ENCODE measurements around the gene BICC1. TPM values are rescaled to one million over a fixed set of nuclear protein-coding genes. Genes with fewer than 3 reads are reported as not detected.

Gene BICC1
- total and polyA plus RNA-seq, 4 donors, result 0.82 to 6.1 (median 4.5) TPM

- TF ChIP-seq JUND (IDR thresholded peaks at IDR 0.05) (no peak), NR2F2 (IDR thresholded peaks at IDR 0.05) (no peak), YY1 (IDR thresholded peaks at IDR 0.05) (no peak), HNF4A (conservative IDR thresholded peaks at IDR 0.05) (no peak), ZBTB33 (IDR thresholded peaks at IDR 0.05) (no peak), TAF1 (conservative IDR thresholded peaks at IDR 0.05) (no peak), FOXA1 (IDR thresholded peaks at IDR 0.05) (no peak), RAD21 (IDR thresholded peaks at IDR 0.05) (no peak), ATF3 (IDR thresholded peaks at IDR 0.05) (no peak), SP1 (IDR thresholded peaks at IDR 0.05) (no peak), CTCF (IDR thresholded peaks at IDR 0.05; ENCODE audit: low read depth, low read length, missing input control) (no peak), HNF4G (IDR thresholded peaks at IDR 0.05) (no peak), FOXA2 (IDR thresholded peaks at IDR 0.05) (no peak), MAX (IDR thresholded peaks at IDR 0.05) (no peak), REST (IDR thresholded peaks at IDR 0.05) (no peak), EGR1 (IDR thresholded peaks at IDR 0.05; ENCODE audit: low read depth in 2 of 2) (no peak)
- no peaks in the 10 kb centered on the region for H3K9me3 ChIP-seq (ENCODE audit: control insufficient read depth in 4 of 4, low read length in 3 of 4)
- H3K9ac ChIP-seq (ENCODE audit: low read depth in 1 of 2, low read length in 2 of 2), result no peak overlapping the region
- H3K27ac ChIP-seq (ENCODE audit: low read depth in 1 of 2, low read length in 2 of 2), result no peak overlapping the region
- no peaks in the 10 kb centered on the region for H3K36me3 ChIP-seq (ENCODE audit: control insufficient read depth in 4 of 4, insufficient read depth in 3 of 4, low read depth in 1 of 4, low read length in 3 of 4)
- H3K4me3 ChIP-seq (ENCODE audit: low read depth in 1 of 3, low read length in 3 of 3), result no peak overlapping the region
- H3K27me3 ChIP-seq (ENCODE audit: control insufficient read depth in 4 of 4, insufficient read depth in 4 of 4, low read length in 3 of 4), result no peaks in the 10 kb centered on the region
- no peak for DNase-seq (ENCODE audit: low spot score)
- H3K4me1 ChIP-seq (ENCODE audit: control insufficient read depth in 4 of 4, insufficient read depth in 4 of 4, low read length in 3 of 4), result peaks cover 4 to 9% (median 6%) of the 10 kb centered on the region in 4 donors
- WGBS, result 35% methylated on average over 2 of the region's 2 CpGs
Observed at GRCh38 chr10:58873161-58873560, 360.5 kb downstream of the BICC1 start.

Other genes starting within 250 kb of the BICC1 start
- 1 to 10 TPM; 4.8 to 5.2 TPM for gene IPMK, start 245.0 kb upstream of the BICC1 start, total RNA-seq
- 1 to 10 TPM; 1.4 to 1.8 TPM for gene IPMK, start 245.0 kb upstream of the BICC1 start, polyA plus RNA-seq
- 1 to 10 TPM; 8.5 to 9.4 TPM for gene CISD1, start 243.7 kb upstream of the BICC1 start, total RNA-seq
- 100 to 1,000 TPM in 1 of 2 donors, 10 to 100 TPM in 1; 21.6 to 141 TPM for gene CISD1, start 243.7 kb upstream of the BICC1 start, polyA plus RNA-seq
- gene UBE2D1, start 177.9 kb upstream of the BICC1 start, total RNA-seq, result 1 to 10 TPM; 4.9 to 6.7 TPM
- gene UBE2D1, start 177.9 kb upstream of the BICC1 start, polyA plus RNA-seq, result 1 to 10 TPM; 3.5 to 6.8 TPM
- 10 to 100 TPM; 15.0 to 21.8 TPM for gene TFAM, start 127.5 kb upstream of the BICC1 start, total RNA-seq
- gene TFAM, start 127.5 kb upstream of the BICC1 start, polyA plus RNA-seq, result 10 to 100 TPM; 12.5 to 22.9 TPM

Data from liver (tissue), 9 donors.